Hepatocyte (in vitro differentiated cells): Measurements from ENCODE around the gene CD300E. TPM values are rescaled to one million over a fixed set of nuclear protein-coding genes. Genes with fewer than 3 reads are reported as not detected.
"Not testable (repeated sequence)": the region's sequence is repeated elsewhere in the genome, so short reads cannot be mapped to it uniquely, and the experiment has no call there.

Experiments
- DNase-seq: peaks from one replicate; pipeline ENCODE4 v3.0.0-alpha.2; 2016; ENCODE audit warnings: low spot score
- H2AFZ ChIP-seq: fragments of 200-600 bp; sonication (generic); 2 replicates; pipeline ENCODE4 v1.6.0; 2016; ENCODE audit warnings: antibody characterized with exemption, mild to moderate bottlenecking
- H3K27ac ChIP-seq: fragments of 200-600 bp; sonication (generic); 2 replicates; pipeline ENCODE4 v1.5.1; 2016; ENCODE audit warnings: mild to moderate bottlenecking
- H3K27me3 ChIP-seq: fragments of 200-600 bp; sonication (generic); 2 replicates; pipeline ENCODE4 v1.6.1; 2016
- H3K36me3 ChIP-seq: fragments of 200-600 bp; sonication (generic); replicated peaks from 2 replicates; pipeline ENCODE4 v1.5.1; 2016; ENCODE audit warnings: low read depth; ENCODE audit not compliant: insufficient read depth
- H3K4me1 ChIP-seq: fragments of 200-600 bp; sonication (generic); 2 replicates; pipeline ENCODE4 v1.5.1; 2016; ENCODE audit warnings: mild to moderate bottlenecking, moderate library complexity; ENCODE audit not compliant: insufficient read depth
- H3K4me2 ChIP-seq: fragments of 200-600 bp; sonication (generic); 2 replicates; pipeline ENCODE4 v1.6.0; 2016
- H3K4me3 ChIP-seq: fragments of 200-600 bp; sonication (generic); 2 replicates; pipeline ENCODE4 v1.5.1; 2016; ENCODE audit warnings: mild to moderate bottlenecking
- H3K79me2 ChIP-seq: fragments of 200-600 bp; sonication (generic); 2 replicates; pipeline ENCODE4 v1.6.0; 2017; ENCODE audit warnings: mild to moderate bottlenecking
- H3K9me2 ChIP-seq: fragments of 200-600 bp; sonication (generic); replicated peaks from 2 replicates; pipeline ENCODE4 v1.6.0; 2017; ENCODE audit warnings: mild to moderate bottlenecking; ENCODE audit not compliant: insufficient read depth
- H3K9me3 ChIP-seq: fragments of 200-600 bp; sonication (generic); 2 replicates; pipeline ENCODE4 v1.5.1; 2016; ENCODE audit warnings: low read depth, mild to moderate bottlenecking
- H4K20me1 ChIP-seq: fragments of 200-600 bp; sonication (generic); 2 replicates; pipeline ENCODE4 v1.6.0; 2016; ENCODE audit warnings: mild to moderate bottlenecking; ENCODE audit not compliant: insufficient read depth, poor library complexity, severe bottlenecking
- CTCF ChIP-seq: fragments of 200-600 bp; sonication (generic); IDR thresholded peaks from 2 replicates; pipeline ENCODE4 v1.5.1; 2016; ENCODE audit warnings: antibody characterized with exemption, mild to moderate bottlenecking; ENCODE audit not compliant: poor library complexity
- EZH2 ChIP-seq: fragments of 200-600 bp; sonication (generic); IDR thresholded peaks from 2 replicates; pipeline ENCODE4 v1.6.1; 2016; ENCODE audit warnings: antibody characterized with exemption, mild to moderate bottlenecking, borderline replicate concordance
- EZH2phosphoT487 ChIP-seq: fragments of 200-600 bp; sonication (generic); IDR thresholded peaks from one replicate; pipeline ENCODE4 v1.6.1; 2018; ENCODE audit warnings: antibody characterized with exemption, mild to moderate bottlenecking, low read depth, moderate library complexity; ENCODE audit not compliant: unreplicated experiment, severe bottlenecking
- WGBS: methylation state at CpG from one replicate; pipeline ENCODE4 v1.1.6; 2016; ENCODE audit warnings: low lambda C conversion rate; ENCODE audit errors: missing lambda C conversion rate; 5-methylcytosine and 5-hydroxymethylcytosine counted together
- polyA plus RNA-seq: library from polyadenylated mRNA; unstranded; fragments of >200 nt; fragmentation: Nextera tagmentation; extraction: Ambion mirVana; gene quantifications from 2 replicates; pipeline ENCODE4 v1.2.1, GENCODE V29; 2016
- total RNA-seq: library from RNA; depleted of rRNA; stranded (reverse); fragments of >200 nt; gene quantifications from 2 replicates; pipeline ENCODE4 v1.2.3, GENCODE V29; 2014

The CD300E gene
- total and polyA plus RNA-seq, 2 experiments from 2014 or later: 0.03 to 0.37 TPM

- Histone ChIP-seq H3K27me3 (peaks cover 4% of the 10 kb centered on the region), H3K36me3 (no peaks in the 10 kb centered on the region), H3K9me3 (no peaks in the 10 kb centered on the region), H3K9me2 (no peaks in the 10 kb centered on the region), H3K79me2 (no peaks in the 10 kb centered on the region), H3K27ac (no peak overlapping the region), H2AFZ (no peak overlapping the region), H3K4me1 (no peaks in the 10 kb centered on the region), H3K4me3 (no peak overlapping the region), H3K4me2 (no peak overlapping the region), H4K20me1 (no peaks in the 10 kb centered on the region)
- no peak for TF ChIP-seq EZH2
- no peak for TF ChIP-seq CTCF
- TF ChIP-seq EZH2phosphoT487: no peak
- 50% methylated on average over 2 of the region's 2 CpGs for WGBS
- no peak for DNase-seq
These were observed 14.4 kb upstream of the CD300E start for GRCh38 chr17:74637926-74638325.

- no peak overlapping the region for H3K4me3 ChIP-seq
- H3K4me2 ChIP-seq: no peak overlapping the region
- H3K79me2 ChIP-seq: no peaks in the 10 kb centered on the region
- no peak for TF ChIP-seq CTCF
- TF ChIP-seq EZH2phosphoT487: no peak
- TF ChIP-seq EZH2: no peak
- H3K27me3 ChIP-seq: peaks cover 3% of the 10 kb centered on the region
- H3K36me3 ChIP-seq: no peaks in the 10 kb centered on the region
- H2AFZ ChIP-seq: no peak overlapping the region
- 78% methylated on average over 11 of the region's 11 CpGs for WGBS
- H3K4me1 ChIP-seq: peaks cover 2% of the 10 kb centered on the region
- DNase-seq: no peak
- H4K20me1 ChIP-seq: no peaks in the 10 kb centered on the region
- no peak overlapping the region for H3K27ac ChIP-seq
- no peaks in the 10 kb centered on the region for H3K9me2 ChIP-seq
- H3K9me3 ChIP-seq: no peaks in the 10 kb centered on the region
These were observed 13.7 kb upstream of the CD300E start for GRCh38 chr17:74637265-74637664.

DNA sequence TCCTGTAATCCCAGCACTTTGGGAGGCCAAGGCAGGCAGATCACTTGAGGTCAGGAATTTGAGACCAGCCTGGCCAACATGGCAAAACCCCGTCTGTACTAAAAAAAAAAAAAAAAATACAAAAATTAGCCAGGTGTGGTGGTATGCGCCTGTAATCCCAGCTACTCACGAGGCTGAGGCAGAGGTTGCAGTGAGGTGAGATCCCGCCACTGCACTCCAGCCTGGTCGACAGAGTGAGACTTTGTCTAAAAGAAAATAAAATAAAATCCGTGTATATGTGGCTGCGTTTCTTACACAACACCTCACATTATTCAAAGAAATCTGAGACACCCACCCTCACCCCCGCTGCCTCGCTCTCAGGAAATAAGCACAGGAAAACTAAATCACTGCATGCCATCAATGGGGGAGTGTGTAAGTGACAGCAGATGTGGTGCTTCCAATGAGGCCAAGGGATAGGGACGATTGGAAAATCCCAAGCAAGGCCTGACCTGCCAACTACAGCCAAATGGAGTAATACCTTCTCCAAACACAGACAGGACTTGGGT, 13.1 kb upstream of the CD300E start:
- not testable (repeated sequence) for H3K4me2 ChIP-seq, H3K79me2 ChIP-seq, H3K27me3 ChIP-seq, DNase-seq, H3K9me3 ChIP-seq, H3K9me2 ChIP-seq, H3K4me3 ChIP-seq, H3K27ac ChIP-seq, H3K36me3 ChIP-seq, H3K4me1 ChIP-seq, H4K20me1 ChIP-seq, H2AFZ ChIP-seq
- 66% methylated on average over 10 of the region's 10 CpGs for WGBS

GRCh38 chr17:74635418-74635817, 11.9 kb upstream of the CD300E start:
- no peak overlapping the region for H3K27ac ChIP-seq
- H4K20me1 ChIP-seq: no peaks in the 10 kb centered on the region
- 46% methylated on average over 13 of the region's 13 CpGs for WGBS
- no peaks in the 10 kb centered on the region for H3K9me2 ChIP-seq
- no peaks in the 10 kb centered on the region for H3K36me3 ChIP-seq
- TF ChIP-seq EZH2phosphoT487 (no peak), EZH2 (no peak), CTCF (no peak)
- H3K79me2 ChIP-seq: no peaks in the 10 kb centered on the region
- H3K27me3 ChIP-seq: peaks cover 4% of the 10 kb centered on the region
- DNase-seq: no peak
- H2AFZ ChIP-seq: no peak overlapping the region
- no peaks in the 10 kb centered on the region for H3K9me3 ChIP-seq
- H3K4me3 ChIP-seq: no peak overlapping the region
- peaks cover 5% of the 10 kb centered on the region for H3K4me1 ChIP-seq
- no peak overlapping the region for H3K4me2 ChIP-seq
